H54 (cell line): ENCODE results near the gene AKR1C2.
"Not testable (repeated sequence)": the region's sequence is repeated elsewhere in the genome, so short reads cannot be mapped to it uniquely, and the experiment has no call there.

Experiments used
- DNase-seq: peaks from one replicate; pipeline ENCODE4 v3.0.0; 2011; ENCODE audit warnings: low spot score, mixed read lengths; ENCODE audit not compliant: insufficient read length
- FAIRE-seq: peaks from 3 replicates; lab custom pipeline; 2011; peaks lifted over from hg19 to GRCh38; lab: Jason Lieb, UNC
- POLR2A ChIP-seq: IDR thresholded peaks from 2 replicates; pipeline ENCODE4 v1.6.1; 2011; ENCODE audit warnings: low read depth, mild to moderate bottlenecking, low read length

Gene AKR1C2

GRCh38 chr10:5003127-5004029 is at the start of gene AKR1C2:
Gene AKR1C2, minus strand, starts transcription at chr10:5003857. Its CDS starts 22 bp downstream, at chr10:5003835.
- peak; percentile 96 for FAIRE-seq
- DNase-seq, result not testable (repeated sequence)

- not testable (repeated sequence) for DNase-seq, FAIRE-seq
Observed at GRCh38 chr10:5052951-5053500, 49.4 kb upstream of the AKR1C2 start.

DNA sequence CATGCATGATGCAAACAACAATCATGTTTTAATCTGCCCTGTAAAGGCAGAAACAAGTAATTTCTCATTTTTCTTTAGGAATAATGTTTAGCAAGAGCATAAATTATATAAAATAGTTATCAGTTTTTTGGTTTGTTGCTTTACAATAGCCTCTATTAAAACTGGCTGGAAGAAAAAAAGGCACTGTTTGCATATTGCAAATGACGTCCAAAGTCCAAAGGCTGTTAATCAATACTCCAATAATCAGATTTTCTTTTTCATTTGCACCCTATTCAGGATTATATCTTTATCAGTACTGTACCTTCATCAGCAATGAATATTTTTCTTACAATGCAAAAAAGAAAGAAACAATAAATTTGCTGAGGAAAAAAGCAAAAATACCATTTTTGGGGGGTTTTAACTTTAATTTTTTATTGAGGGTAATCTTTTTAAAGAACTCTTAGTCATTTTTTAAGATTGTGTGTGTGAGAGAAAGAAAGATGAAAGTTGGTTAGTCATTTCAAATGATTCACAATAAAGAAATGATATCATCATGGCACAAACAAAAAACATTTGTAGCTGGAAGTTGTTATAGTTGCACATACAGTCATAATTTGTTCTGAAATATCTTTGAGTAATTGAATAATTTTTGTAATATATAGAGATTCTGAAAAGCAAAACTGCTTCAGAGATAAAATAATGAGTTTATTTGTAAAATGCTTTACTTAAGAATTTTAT is 44.4 kb upstream of the AKR1C2 start:
- no peak for FAIRE-seq
- DNase-seq, result no peak
- no peak for TF ChIP-seq POLR2A

GRCh38 chr10:5047055-5047454 is 43.4 kb upstream of the AKR1C2 start:
- DNase-seq, FAIRE-seq: not testable (repeated sequence)

GRCh38 chr10:5046410-5046809 is 42.8 kb upstream of the AKR1C2 start:
- DNase-seq (no peak), FAIRE-seq (no peak)

DNA sequence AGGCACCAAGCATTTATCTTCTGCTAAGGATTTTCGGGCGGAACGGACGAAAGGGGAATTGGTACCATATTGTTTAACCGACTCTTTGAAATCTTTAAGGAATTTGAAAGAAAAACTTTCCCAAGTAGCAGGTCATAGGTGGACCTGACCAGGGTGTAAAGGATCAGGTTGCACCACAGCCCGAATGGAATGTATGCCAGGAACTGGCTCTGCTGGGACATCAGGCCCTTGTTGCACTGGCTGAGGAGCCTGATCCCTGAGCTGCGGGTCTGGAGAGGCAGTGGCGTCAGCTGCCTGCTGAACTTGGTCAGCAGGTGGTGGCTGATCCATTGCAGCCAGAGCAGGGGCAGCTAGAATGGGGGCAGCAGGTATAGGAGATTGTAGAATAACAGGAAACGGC is 41.4 kb upstream of the AKR1C2 start:
- DNase-seq, result no peak
- TF ChIP-seq POLR2A, result no peak
- FAIRE-seq, result no peak

More at GRCh38 chr10:5046410-5046809, 42.8 kb upstream of the AKR1C2 start:
- TF ChIP-seq POLR2A, result no peak

DNA sequence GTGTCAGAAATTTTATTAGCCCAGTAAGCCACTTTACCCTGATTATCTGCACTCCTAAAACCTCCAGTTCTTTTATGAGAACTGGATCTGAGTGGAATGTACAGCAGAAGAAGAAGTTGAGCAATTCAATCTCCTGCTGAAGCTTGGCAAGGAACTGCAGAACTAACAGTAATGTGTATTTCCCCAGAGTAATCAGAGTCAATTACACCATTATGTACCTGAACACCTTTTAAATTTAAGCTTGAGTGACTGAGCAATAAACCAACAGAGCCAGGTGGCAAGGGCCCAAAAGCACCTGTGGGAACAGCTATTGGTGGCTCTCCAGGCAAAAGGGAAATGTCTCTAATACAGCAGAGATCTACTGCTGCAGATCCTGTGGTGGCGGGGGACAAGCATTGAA is 40.1 kb upstream of the AKR1C2 start:
- FAIRE-seq, result no peak
- no peak for DNase-seq
- no peak for TF ChIP-seq POLR2A

DNA sequence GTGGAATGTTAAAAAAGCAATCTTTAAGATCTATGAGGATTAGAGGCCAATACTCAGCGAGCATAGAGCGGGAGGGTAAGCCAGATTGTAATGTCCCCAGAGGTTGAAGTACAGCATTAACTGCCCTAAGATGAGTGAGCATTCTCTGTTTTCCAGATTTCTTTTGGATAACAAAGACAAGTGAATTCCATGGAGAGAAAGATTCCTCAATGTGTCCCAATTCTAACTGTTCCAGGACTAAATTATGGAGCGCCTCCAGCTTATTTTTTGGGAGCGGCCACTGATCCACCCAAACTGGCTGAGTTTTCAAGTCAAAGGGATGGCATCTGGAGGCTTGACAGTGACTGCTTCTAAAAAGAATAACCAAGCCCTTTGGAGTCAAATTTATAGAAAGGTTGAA is 39.3 kb upstream of the AKR1C2 start:
- TF ChIP-seq POLR2A, result no peak
- DNase-seq (no peak), FAIRE-seq (no peak)

DNA sequence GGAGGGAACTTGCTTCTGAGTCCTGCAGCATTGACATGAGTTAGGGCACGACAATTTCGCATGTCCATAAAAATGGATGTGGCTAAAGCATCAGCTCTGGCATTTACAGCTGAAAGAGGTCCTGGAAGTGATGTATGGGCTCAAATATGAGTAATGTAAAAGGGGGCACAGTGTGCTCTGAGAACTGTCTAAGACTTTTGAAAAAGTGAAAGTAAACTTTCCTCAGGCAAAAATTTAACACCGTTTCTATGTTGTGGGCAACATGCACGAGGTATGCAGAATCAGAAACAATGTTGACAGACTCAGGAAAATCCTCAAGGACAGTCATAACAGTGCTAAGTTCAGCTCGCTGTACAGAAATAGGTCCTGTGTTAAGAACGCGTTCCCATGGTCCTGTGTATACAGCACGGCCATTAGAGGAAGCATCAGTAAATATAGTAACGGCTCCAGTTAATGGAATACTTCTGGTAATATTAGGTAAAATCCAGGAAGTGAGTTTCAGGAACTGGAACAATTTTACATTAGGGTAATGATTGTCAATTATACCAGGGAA is 37.9 kb upstream of the AKR1C2 start:
- FAIRE-seq, result no peak
- no peak for DNase-seq
- TF ChIP-seq POLR2A, result no peak

DNA sequence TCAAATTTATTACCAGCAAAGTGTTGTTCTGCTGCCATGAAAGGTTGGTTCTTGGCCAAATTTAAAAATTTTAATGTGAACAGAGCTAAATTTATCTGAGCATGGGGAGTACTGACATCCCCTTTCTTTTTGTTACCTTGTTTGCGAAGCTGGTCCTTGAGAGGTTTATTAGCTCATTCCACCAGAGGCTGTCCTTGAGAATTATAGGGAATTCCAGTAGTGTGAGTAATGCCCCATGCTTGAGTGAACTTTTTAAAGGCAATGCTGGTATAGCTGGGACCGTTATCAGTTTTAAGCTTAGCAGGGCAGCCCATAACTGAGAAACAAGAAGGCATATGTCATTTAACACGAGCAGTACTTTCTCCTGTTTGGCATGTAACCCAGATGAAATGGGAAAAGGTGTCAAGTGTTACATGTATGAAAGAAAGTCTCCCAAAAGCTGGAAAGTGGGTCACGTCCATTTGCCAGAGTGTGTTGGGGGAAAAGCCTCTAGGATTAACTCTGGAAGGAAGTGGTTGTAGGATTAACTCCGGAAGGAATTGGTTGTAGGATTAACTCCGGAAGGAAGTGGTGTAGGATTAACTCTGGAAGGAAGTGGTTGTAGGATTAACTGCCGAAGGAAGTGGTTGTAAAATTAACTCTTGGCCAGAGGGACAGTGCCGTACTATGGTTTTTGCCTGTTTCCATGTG is 37.3 kb upstream of the AKR1C2 start:
- FAIRE-seq (no peak), DNase-seq (no peak)
- no peak for TF ChIP-seq POLR2A

- no peak for TF ChIP-seq POLR2A
- no peak for FAIRE-seq
- DNase-seq, result no peak
Observed at GRCh38 chr10:5040010-5040673, 36.5 kb upstream of the AKR1C2 start.

DNA sequence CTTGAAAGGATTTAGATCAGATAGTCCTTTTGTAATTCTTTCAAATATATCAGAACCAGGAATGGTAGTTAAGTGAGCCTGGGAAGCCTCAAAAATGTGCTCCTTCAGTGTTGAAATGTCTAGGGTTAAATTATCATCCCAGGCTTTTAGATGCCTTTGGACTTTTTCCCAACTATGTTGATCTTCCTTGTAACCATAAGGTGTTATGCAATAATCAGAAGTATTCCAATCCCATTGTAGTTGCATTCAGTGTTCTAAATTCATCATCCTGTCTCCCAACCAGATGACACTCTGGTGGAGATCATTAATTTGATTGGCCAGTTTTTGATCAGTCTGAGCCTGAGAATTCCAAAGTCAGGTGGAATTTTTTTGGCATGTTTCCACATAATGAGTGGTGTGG is 35.1 kb upstream of the AKR1C2 start:
- no peak for FAIRE-seq
- DNase-seq, result no peak
- TF ChIP-seq POLR2A, result no peak

GRCh38 chr10:5038101-5038500 is 34.4 kb upstream of the AKR1C2 start:
- TF ChIP-seq POLR2A, result no peak
- no peak for DNase-seq
- FAIRE-seq, result no peak

- FAIRE-seq (no peak), DNase-seq (no peak)
- no peak for TF ChIP-seq POLR2A
Observed at GRCh38 chr10:5036511-5036910, 32.9 kb upstream of the AKR1C2 start.
